PC-9 (cell line): ENCODE results near the gene FGF11. TPM values are rescaled to one million over a fixed set of nuclear protein-coding genes. Genes with fewer than 3 reads are reported as not detected.

Experiments
- BruUV-seq: library from RNA; stranded (reverse); fragments of 400-500 nt; replicated peaks from 2 replicates; lab custom pipeline; 2021; lab: Mats Ljungman, UMichigan
- CTCF ChIA-PET: fragments of 300-600 bp; sonication (Branson Sonifier 250); formaldehyde crosslinking; loops from one replicate; lab custom pipeline; 2022; ENCODE audit warnings: antibody characterized with exemption; lab: Charles Lee
- POLR2A ChIA-PET: fragments of 300-600 bp; sonication (Branson Sonifier 250); formaldehyde crosslinking; loops from one replicate; lab custom pipeline; 2022; ENCODE audit warnings: antibody characterized with exemption; ENCODE audit not compliant: unreplicated experiment; lab: Charles Lee
- DNase-seq, 2 experiments: peaks; one replicate each; pipeline versions ENCODE4 v3.0.0 to v3.0.0-alpha.2; 2015 to 2022; ENCODE audit warnings: mixed read lengths in 1 of 2
- H2AFZ ChIP-seq: fragments of 200-600 bp; sonication (generic); 2 replicates; pipeline ENCODE4 v1.8.1; 2017; ENCODE audit warnings: antibody characterized with exemption
- H3F3A ChIP-seq: fragments of 200-600 bp; sonication (generic); 2 replicates; pipeline ENCODE4 v1.8.1; 2017; ENCODE audit warnings: antibody characterized with exemption, mild to moderate bottlenecking, low read depth; ENCODE audit not compliant: insufficient read depth
- H3K27ac ChIP-seq: fragments of 200-600 bp; sonication (generic); 2 replicates; pipeline ENCODE4 v1.6.1; 2016; ENCODE audit warnings: mixed run types
- H3K27me3 ChIP-seq: fragments of 200-600 bp; sonication (generic); 2 replicates; pipeline ENCODE4 v1.6.1; 2016; ENCODE audit warnings: low read depth, mixed run types; ENCODE audit not compliant: insufficient read depth
- H3K36me3 ChIP-seq: fragments of 200-600 bp; sonication (generic); 2 replicates; pipeline ENCODE4 v1.6.1; 2016; ENCODE audit warnings: low read depth, mixed run types
- H3K4me1 ChIP-seq: fragments of 200-600 bp; sonication (generic); replicated peaks from 2 replicates; pipeline ENCODE4 v1.6.1; 2016; ENCODE audit warnings: mixed run types; ENCODE audit not compliant: insufficient read depth
- H3K4me2 ChIP-seq: fragments of 200-600 bp; sonication (generic); 2 replicates; pipeline ENCODE4 v1.6.1; 2017; ENCODE audit warnings: mixed run types
- H3K4me3 ChIP-seq: fragments of 200-600 bp; sonication (generic); 2 replicates; pipeline ENCODE4 v1.6.1; 2016; ENCODE audit warnings: mixed run types
- H3K79me2 ChIP-seq: fragments of 200-600 bp; sonication (generic); 2 replicates; pipeline ENCODE4 v1.6.1; 2017; ENCODE audit warnings: low read depth, mixed run types
- H3K9me2 ChIP-seq: fragments of 200-600 bp; sonication (generic); 2 replicates; pipeline ENCODE4 v1.8.1; 2017; ENCODE audit warnings: mild to moderate bottlenecking; ENCODE audit not compliant: insufficient read depth
- H3K9me3 ChIP-seq: fragments of 200-600 bp; sonication (generic); 2 replicates; pipeline ENCODE4 v1.8.1; 2016; ENCODE audit warnings: low read depth; ENCODE audit not compliant: insufficient read depth
- H4K20me1 ChIP-seq: fragments of 200-600 bp; sonication (generic); 2 replicates; pipeline ENCODE4 v1.8.1; 2017; ENCODE audit not compliant: insufficient read depth
- EZH2 ChIP-seq: fragments of 200-600 bp; sonication (generic); IDR thresholded peaks from 2 replicates; pipeline ENCODE4 v1.8.0; 2017; ENCODE audit warnings: antibody characterized with exemption, low read depth
- intact Hi-C: fragments of 100-400 bp; cut with micrococcal nuclease; formaldehyde crosslinking; loops from one replicate; pipeline ENCODE4 v1.10.0; 2022; ENCODE audit not compliant: unreplicated experiment
- total RNA-seq: library from RNA; stranded (reverse); gene quantifications from 2 replicates; pipeline ENCODE4 v1.2.3, GENCODE V29; 2021
- TF ChIP-seq, protein P1 (sequence below): fragments of 200-600 bp; sonication (generic); conservative IDR thresholded peaks from 2 replicates; pipeline ENCODE4 v1.6.1; 2017; ENCODE audit warnings: mixed run types, antibody characterized with exemption, mild to moderate bottlenecking, moderate library complexity

FGF11 gene
- total RNA-seq, 1 experiment from 2014 or later, result 23.2 TPM

DNA sequence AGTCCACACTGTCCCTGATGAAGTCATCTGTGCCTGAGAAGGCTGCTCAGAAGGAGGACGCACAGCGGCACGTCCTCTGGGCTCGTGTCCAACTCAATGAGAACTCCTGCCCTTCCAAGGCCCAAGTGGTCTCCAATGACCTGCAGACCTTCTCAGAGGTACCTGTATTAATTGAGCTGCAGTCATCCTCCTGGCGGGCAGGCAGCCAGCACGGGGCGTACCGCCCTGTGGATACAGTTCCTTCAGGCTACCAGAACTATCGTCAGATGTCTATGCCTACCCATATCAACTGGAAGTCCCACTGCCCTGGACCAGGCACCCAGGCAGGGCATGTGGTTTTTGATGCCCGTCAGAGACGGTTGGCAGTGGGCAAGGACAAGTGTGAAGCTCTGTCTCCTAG is 7.0 kb upstream of the FGF11 start:
- no peaks in the 10 kb centered on the region for H4K20me1 ChIP-seq
- no peaks in the 10 kb centered on the region for H3K9me3 ChIP-seq
- ChIA-PET CTCF (no interaction called here), POLR2A (interaction anchor here (0.6 kb wide), 1 partner anchor 97 kb away, joined by 3 read pairs; no protein-coding TSS in a partner anchor)
- H3K4me1 ChIP-seq, result 0 out of 2 replicates have a peak, but pooled peaks cover 7% of the 10 kb centered on the region
- intact Hi-C loops, result no loop called here
- no peak overlapping the region for H3K4me3 ChIP-seq
- H2AFZ ChIP-seq, result no peak overlapping the region
- H3K36me3 ChIP-seq, result no peaks in the 10 kb centered on the region
- peaks cover 10% of the 10 kb centered on the region; the same call in 1 of the 2 replicates for H3F3A ChIP-seq
- no peak overlapping the region for H3K27ac ChIP-seq
- TF ChIP-seq, protein P1, sequence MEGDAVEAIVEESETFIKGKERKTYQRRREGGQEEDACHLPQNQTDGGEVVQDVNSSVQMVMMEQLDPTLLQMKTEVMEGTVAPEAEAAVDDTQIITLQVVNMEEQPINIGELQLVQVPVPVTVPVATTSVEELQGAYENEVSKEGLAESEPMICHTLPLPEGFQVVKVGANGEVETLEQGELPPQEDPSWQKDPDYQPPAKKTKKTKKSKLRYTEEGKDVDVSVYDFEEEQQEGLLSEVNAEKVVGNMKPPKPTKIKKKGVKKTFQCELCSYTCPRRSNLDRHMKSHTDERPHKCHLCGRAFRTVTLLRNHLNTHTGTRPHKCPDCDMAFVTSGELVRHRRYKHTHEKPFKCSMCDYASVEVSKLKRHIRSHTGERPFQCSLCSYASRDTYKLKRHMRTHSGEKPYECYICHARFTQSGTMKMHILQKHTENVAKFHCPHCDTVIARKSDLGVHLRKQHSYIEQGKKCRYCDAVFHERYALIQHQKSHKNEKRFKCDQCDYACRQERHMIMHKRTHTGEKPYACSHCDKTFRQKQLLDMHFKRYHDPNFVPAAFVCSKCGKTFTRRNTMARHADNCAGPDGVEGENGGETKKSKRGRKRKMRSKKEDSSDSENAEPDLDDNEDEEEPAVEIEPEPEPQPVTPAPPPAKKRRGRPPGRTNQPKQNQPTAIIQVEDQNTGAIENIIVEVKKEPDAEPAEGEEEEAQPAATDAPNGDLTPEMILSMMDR, result no peak
- TF ChIP-seq EZH2, result no peak
- H3K79me2 ChIP-seq, result peaks cover 5% of the 10 kb centered on the region; the same call in 1 of the 2 replicates
- no peaks in the 10 kb centered on the region for H3K27me3 ChIP-seq
- H3K9me2 ChIP-seq, result no peaks in the 10 kb centered on the region
- BruUV-seq, result no TSS peak
- no peak overlapping the region for H3K4me2 ChIP-seq
- DNase-seq, result no peak

DNA sequence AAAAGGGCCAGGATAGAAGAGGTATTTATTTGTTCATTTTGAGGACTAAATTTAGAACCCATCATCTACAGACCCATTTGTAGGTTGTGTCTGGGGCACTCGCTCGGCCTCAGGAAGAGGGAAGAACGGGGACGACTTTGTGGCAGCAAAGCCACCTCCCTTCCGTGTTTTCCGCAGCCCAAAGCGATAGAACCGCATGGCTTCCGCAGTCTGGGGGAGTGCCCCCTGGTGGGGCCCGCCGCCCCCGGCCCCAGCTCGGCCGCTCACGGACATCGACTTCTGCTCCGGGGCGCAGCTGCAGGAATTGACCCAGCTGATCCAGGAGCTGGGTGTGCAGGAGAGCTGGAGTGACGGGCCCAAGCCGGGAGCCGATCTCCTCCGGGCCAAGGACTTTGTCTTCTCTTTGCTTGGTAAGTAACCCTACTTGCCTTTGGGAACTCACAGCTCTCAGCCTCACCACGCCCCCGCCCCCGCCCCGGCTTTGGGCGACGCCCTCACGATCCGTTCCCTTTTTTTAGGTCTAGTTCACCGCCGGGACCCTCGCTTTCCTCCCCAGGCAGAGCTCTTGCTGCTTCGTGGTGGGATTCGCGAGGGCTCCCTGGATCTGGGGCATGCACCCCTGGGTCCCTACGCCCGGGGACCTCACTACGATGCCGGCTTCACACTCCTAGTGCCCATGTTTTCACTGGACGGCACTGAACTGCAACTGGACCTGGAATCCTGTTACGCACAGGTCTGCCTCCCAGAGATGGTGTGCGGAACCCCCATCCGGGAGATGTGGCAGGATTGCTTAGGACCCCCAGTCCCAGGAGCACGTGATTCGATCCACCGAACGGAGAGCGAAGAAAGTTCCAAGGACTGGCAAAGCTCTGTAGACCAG is 3.4 kb upstream of the FGF11 start:
- Histone ChIP-seq H3K27me3 (no peaks in the 10 kb centered on the region), H3K9me2 (no peaks in the 10 kb centered on the region), H3K9me3 (no peaks in the 10 kb centered on the region), H3K4me1 (0 out of 2 replicates have a peak, but pooled peaks cover 7% of the 10 kb centered on the region), H3F3A (peaks cover 10% of the 10 kb centered on the region; the same call in 1 of the 2 replicates), H3K4me3 (peak overlapping the region; percentile 57), H3K79me2 (peaks cover 8% of the 10 kb centered on the region; the same call in 1 of the 2 replicates), H3K4me2 (peak overlapping the region; percentile 90), H3K36me3 (no peaks in the 10 kb centered on the region), H2AFZ (peak overlapping the region; percentile 74), H3K27ac (peak overlapping the region; percentile 68), H4K20me1 (no peaks in the 10 kb centered on the region)
- CTCF ChIA-PET, result interaction anchor here (0.7 to 2.9 kb wide), 6 partner anchors 10 to 252 kb away, joined by 3 to 19 read pairs (median 4); partner anchors contain the start of genes PLSCR3, TMEM256 and TP53
- DNase-seq, result peak; percentile 55 to 59
- TF ChIP-seq, protein P1, result no peak
- TF ChIP-seq EZH2, result no peak
- intact Hi-C loops, result loop anchor here (1.0 to 5.0 kb wide), 6 partner anchors 32 to 250 kb away; partner anchors contain the start of genes PLSCR3, POLR2A and TMEM256
- TSS peak; percentile 72 for BruUV-seq
- POLR2A ChIA-PET, result interaction anchor here (0.5 to 1.5 kb wide), 8 partner anchors 10 to 251 kb away, joined by 3 to 34 read pairs (median 5); partner anchors contain the start of genes CD68, PLSCR3, TMEM256 and TP53
